Natural killer cell treated with Interleukin-12 subunit alpha and Interleukin-12 subunit beta and Interleukin-15 and Interleukin-18, amount 100 ng/mL, for 72 hours (primary cell): ENCODE data around the gene CHCHD6. TPM values are rescaled to one million over a fixed set of nuclear protein-coding genes. Genes with fewer than 3 reads are reported as not detected.
A peak's percentile ranks its signal among the peaks of the same experiment; 100 is the strongest.

Source experiments
- ATAC-seq, 2 donors: fragments of 150-1000 bp; cut with Tn5 transposase in 1 of 2; sonication (Bioruptor Pico), chemical (Tn5 transposase) in 1 of 2; 2 replicates each; pipeline ENCODE4 v1.10.0; 2021
- DNase-seq: peaks from one replicate; pipeline ENCODE4 v3.0.0; 2022; ENCODE audit warnings: low spot score
- H3K27ac Mint-ChIP-seq, 2 donors: 1 replicate in 1 of 2; 2 replicates in 1 of 2; pipeline ENCODE4 v1.8.0; 2022; ENCODE audit warnings: mixed read lengths in 2 of 2, mild to moderate bottlenecking in 1 of 2, moderate library complexity in 1 of 2
- H3K27me3 Mint-ChIP-seq, 2 donors: 1 replicate in 1 of 2; 2 replicates in 1 of 2; pipeline ENCODE4 v1.8.0; 2022; ENCODE audit warnings: mixed read lengths in 2 of 2
- H3K36me3 Mint-ChIP-seq: one replicate; pipeline ENCODE4 v1.8.0; 2022; ENCODE audit warnings: mixed read lengths
- H3K4me1 Mint-ChIP-seq, 2 donors: 1 replicate in 1 of 2; 2 replicates in 1 of 2; pipeline ENCODE4 v1.8.0; 2022; ENCODE audit warnings: low read depth in 2 of 2, mixed read lengths in 2 of 2, mild to moderate bottlenecking in 1 of 2
- H3K4me3 Mint-ChIP-seq: one replicate; pipeline ENCODE4 v1.8.0; 2022; ENCODE audit warnings: mixed read lengths
- H3K9me3 Mint-ChIP-seq: 2 replicates; pipeline ENCODE4 v1.8.0; 2022; ENCODE audit warnings: mixed read lengths
- total RNA-seq, 2 donors: library from RNA; stranded (reverse); gene quantifications; one replicate each; pipeline ENCODE4 v1.2.3, GENCODE V29; 2022

Gene CHCHD6
- total RNA-seq, 2 donors from 2014 or later, result 8.0 to 13.3 TPM

- Mint-ChIP-seq H3K27ac (peak overlapping the region in 1 of 2 donors; percentile 48), H3K4me3 (no peak overlapping the region), H3K36me3 (no peaks in the 10 kb centered on the region), H3K27me3 (no peaks in the 10 kb centered on the region), H3K9me3 (no peaks in the 10 kb centered on the region), H3K4me1 (peaks cover 6 to 13% of the 10 kb centered on the region in 2 donors)
- DNase-seq (no peak), ATAC-seq (peak; percentile 63 to 65)
Measured at GRCh38 chr3:126731044-126731443, 27.0 kb downstream of the CHCHD6 start.

GRCh38 chr3:126732281-126733060 is 28.4 kb downstream of the CHCHD6 start:
- H3K9me3 Mint-ChIP-seq, result no peaks in the 10 kb centered on the region
- ATAC-seq (no peak), DNase-seq (no peak)
- peaks cover 6 to 10% of the 10 kb centered on the region in 2 donors for H3K4me1 Mint-ChIP-seq
- H3K27me3 Mint-ChIP-seq, result no peaks in the 10 kb centered on the region
- no peak overlapping the region for H3K27ac Mint-ChIP-seq
- no peaks in the 10 kb centered on the region for H3K36me3 Mint-ChIP-seq
- no peak overlapping the region for H3K4me3 Mint-ChIP-seq

- H3K27me3 Mint-ChIP-seq, result no peaks in the 10 kb centered on the region
Measured at GRCh38 chr3:126733061-126733430, 29.0 kb downstream of the CHCHD6 start.

GRCh38 chr3:126734106-126734723 is 30.2 kb downstream of the CHCHD6 start:
- Mint-ChIP-seq H3K4me1 (peaks cover 6 to 10% of the 10 kb centered on the region in 2 donors), H3K27ac (no peak overlapping the region), H3K9me3 (no peaks in the 10 kb centered on the region), H3K27me3 (no peaks in the 10 kb centered on the region), H3K36me3 (no peaks in the 10 kb centered on the region), H3K4me3 (no peak overlapping the region)
- ATAC-seq (no peak), DNase-seq (no peak)

More at GRCh38 chr3:126733061-126733430, 29.0 kb downstream of the CHCHD6 start:
- DNase-seq (no peak), ATAC-seq (no peak)
- Mint-ChIP-seq H3K4me3 (no peak overlapping the region), H3K4me1 (peaks cover 6 to 10% of the 10 kb centered on the region in 2 donors), H3K9me3 (no peaks in the 10 kb centered on the region), H3K36me3 (no peaks in the 10 kb centered on the region), H3K27ac (no peak overlapping the region)

GRCh38 chr3:126737527-126737926 is 33.5 kb downstream of the CHCHD6 start:
- Mint-ChIP-seq H3K4me1 (peaks cover 0 to 3% of the 10 kb centered on the region in 2 donors), H3K4me3 (no peak overlapping the region), H3K27me3 (no peaks in the 10 kb centered on the region), H3K9me3 (no peaks in the 10 kb centered on the region), H3K27ac (no peak overlapping the region), H3K36me3 (peaks cover 4% of the 10 kb centered on the region)
- DNase-seq (no peak), ATAC-seq (no peak)

GRCh38 chr3:126742057-126742456 is 38.0 kb downstream of the CHCHD6 start:
- Mint-ChIP-seq H3K9me3 (no peaks in the 10 kb centered on the region), H3K27ac (no peak overlapping the region), H3K4me1 (peaks cover 5 to 6% of the 10 kb centered on the region in 2 donors), H3K36me3 (peaks cover 4% of the 10 kb centered on the region), H3K4me3 (no peak overlapping the region), H3K27me3 (no peaks in the 10 kb centered on the region)
- ATAC-seq (no peak), DNase-seq (peak; percentile 22)

GRCh38 chr3:126743350-126743749 is 39.3 kb downstream of the CHCHD6 start:
- H3K4me1 Mint-ChIP-seq, result peaks cover 6 to 10% of the 10 kb centered on the region in 2 donors
- no peaks in the 10 kb centered on the region for H3K27me3 Mint-ChIP-seq
- no peak overlapping the region for H3K27ac Mint-ChIP-seq
- no peaks in the 10 kb centered on the region for H3K9me3 Mint-ChIP-seq
- H3K36me3 Mint-ChIP-seq, result peaks cover 4% of the 10 kb centered on the region
- no peak for ATAC-seq
- no peak overlapping the region for H3K4me3 Mint-ChIP-seq
- peak; percentile 12 for DNase-seq

GRCh38 chr3:126743781-126744180 is 39.7 kb downstream of the CHCHD6 start:
- peak; percentile 15 for DNase-seq
- H3K9me3 Mint-ChIP-seq, result no peaks in the 10 kb centered on the region
- H3K4me3 Mint-ChIP-seq, result no peak overlapping the region
- no peak overlapping the region for H3K27ac Mint-ChIP-seq
- H3K4me1 Mint-ChIP-seq, result peaks cover 9 to 14% of the 10 kb centered on the region in 2 donors
- H3K36me3 Mint-ChIP-seq, result peaks cover 4% of the 10 kb centered on the region
- ATAC-seq, result no peak
- no peaks in the 10 kb centered on the region for H3K27me3 Mint-ChIP-seq

- peak; percentile 51 for DNase-seq
Measured at GRCh38 chr3:126745760-126746394, 41.8 kb downstream of the CHCHD6 start.

GRCh38 chr3:126746395-126747177 is 42.5 kb downstream of the CHCHD6 start:
- Mint-ChIP-seq H3K27ac (no peak overlapping the region), H3K27me3 (no peaks in the 10 kb centered on the region), H3K4me3 (no peak overlapping the region), H3K36me3 (no peaks in the 10 kb centered on the region), H3K4me1 (peaks cover 18 to 19% of the 10 kb centered on the region in 2 donors), H3K9me3 (no peaks in the 10 kb centered on the region)
- ATAC-seq, result no peak
- peak; percentile 40 for DNase-seq

More at GRCh38 chr3:126745760-126746394, 41.8 kb downstream of the CHCHD6 start:
- Mint-ChIP-seq H3K4me3 (no peak overlapping the region), H3K4me1 (peaks cover 18 to 19% of the 10 kb centered on the region in 2 donors), H3K27me3 (no peaks in the 10 kb centered on the region), H3K9me3 (no peaks in the 10 kb centered on the region), H3K27ac (no peak overlapping the region), H3K36me3 (no peaks in the 10 kb centered on the region)
- ATAC-seq, result no peak

- ATAC-seq (no peak), DNase-seq (no peak)
- H3K9me3 Mint-ChIP-seq, result no peaks in the 10 kb centered on the region
- peaks cover 18 to 19% of the 10 kb centered on the region in 2 donors for H3K4me1 Mint-ChIP-seq
- no peak overlapping the region for H3K27ac Mint-ChIP-seq
- H3K4me3 Mint-ChIP-seq, result no peak overlapping the region
- no peaks in the 10 kb centered on the region for H3K27me3 Mint-ChIP-seq
- no peaks in the 10 kb centered on the region for H3K36me3 Mint-ChIP-seq
Measured at GRCh38 chr3:126747768-126748167, 43.7 kb downstream of the CHCHD6 start.

- ATAC-seq, result no peak
- H3K4me1 Mint-ChIP-seq, result peaks cover 18 to 19% of the 10 kb centered on the region in 2 donors
- H3K27ac Mint-ChIP-seq, result no peak overlapping the region
Measured at GRCh38 chr3:126748701-126749546, 44.9 kb downstream of the CHCHD6 start.

GRCh38 chr3:126749547-126749875 is 45.5 kb downstream of the CHCHD6 start:
- DNase-seq, result peak; percentile 32
- no peak for ATAC-seq
- no peaks in the 10 kb centered on the region for H3K9me3 Mint-ChIP-seq
- H3K4me1 Mint-ChIP-seq, result peaks cover 18 to 19% of the 10 kb centered on the region in 2 donors
- H3K36me3 Mint-ChIP-seq, result no peaks in the 10 kb centered on the region
- H3K27me3 Mint-ChIP-seq, result no peaks in the 10 kb centered on the region
- no peak overlapping the region for H3K4me3 Mint-ChIP-seq
- H3K27ac Mint-ChIP-seq, result no peak overlapping the region

More at GRCh38 chr3:126748701-126749546, 44.9 kb downstream of the CHCHD6 start:
- no peaks in the 10 kb centered on the region for H3K27me3 Mint-ChIP-seq
- no peaks in the 10 kb centered on the region for H3K36me3 Mint-ChIP-seq
- H3K4me3 Mint-ChIP-seq, result peak overlapping the region; percentile 9
- peak; percentile 51 for DNase-seq
- H3K9me3 Mint-ChIP-seq, result no peaks in the 10 kb centered on the region
